Keratinocyte (primary cell): ENCODE measurements around the gene DZIP1L. TPM values are rescaled to one million over a fixed set of nuclear protein-coding genes. Genes with fewer than 3 reads are reported as not detected.
A peak's percentile ranks its signal among the peaks of the same experiment; 100 is the strongest.

ENCODE experiments used
- DNase-seq: peaks from one replicate; pipeline ENCODE4 v3.0.0-alpha.2; 2011; ENCODE audit warnings: low read depth, missing footprints, low spot score
- FAIRE-seq: peaks from 2 replicates; lab custom pipeline; 2011; peaks lifted over from hg19 to GRCh38; lab: Jason Lieb, UNC
- H2AFZ ChIP-seq: 2 replicates; pipeline ENCODE4 v1.6.0; 2012; ENCODE audit warnings: low read length, control low read depth, inconsistent platforms; ENCODE audit not compliant: control insufficient read depth
- H3K27ac ChIP-seq: 2 replicates; pipeline ENCODE4 v1.5.1; 2011; ENCODE audit warnings: low read length; ENCODE audit not compliant: control insufficient read depth, insufficient read depth
- H3K27me3 ChIP-seq: 3 replicates; pipeline ENCODE4 v1.6.0; 2011; ENCODE audit warnings: low read length; ENCODE audit not compliant: control insufficient read depth, insufficient read depth; ENCODE audit errors: extremely low read depth
- H3K36me3 ChIP-seq, 2 experiments: 2 replicates in 1 of 2; 3 replicates in 1 of 2; pipeline ENCODE4 v1.5.1; 2011; ENCODE audit warnings: low read length in 2 of 2, mild to moderate bottlenecking in 1 of 2; ENCODE audit not compliant: control insufficient read depth in 2 of 2, insufficient read depth in 2 of 2; ENCODE audit errors: extremely low read depth in 1 of 2
- H3K4me1 ChIP-seq: 3 replicates; pipeline ENCODE4 v1.5.1; 2011; ENCODE audit warnings: low read length; ENCODE audit not compliant: control insufficient read depth, insufficient read depth; ENCODE audit errors: extremely low read depth
- H3K4me2 ChIP-seq: 3 replicates; pipeline ENCODE4 v1.6.0; 2011; ENCODE audit warnings: low read depth, low read length; ENCODE audit not compliant: control insufficient read depth, insufficient read depth; ENCODE audit errors: extremely low read depth
- H3K4me3 ChIP-seq, 3 experiments: fragments of 200-600 bp in 1 of 3; sonication (generic) in 1 of 3; 2 replicates in 2 of 3; 3 replicates in 1 of 3; pipeline ENCODE4 v1.5.1; 2011 to 2016; ENCODE audit warnings: low read length in 3 of 3, mild to moderate bottlenecking in 3 of 3, control low read depth in 2 of 3, inconsistent platforms in 1 of 3, low read depth in 1 of 3, mixed read lengths in 1 of 3, mixed run types in 1 of 3, moderate library complexity in 1 of 3; ENCODE audit not compliant: control insufficient read depth in 2 of 3, insufficient read depth in 2 of 3; ENCODE audit errors: extremely low read depth in 1 of 3
- H3K79me2 ChIP-seq: 2 replicates; pipeline ENCODE4 v1.6.0; 2012; ENCODE audit warnings: low read length; ENCODE audit not compliant: control insufficient read depth, insufficient read depth
- H3K9ac ChIP-seq: 3 replicates; pipeline ENCODE4 v1.6.0; 2011; ENCODE audit warnings: low read length; ENCODE audit not compliant: control insufficient read depth, insufficient read depth; ENCODE audit errors: extremely low read depth
- H3K9me1 ChIP-seq: 3 replicates; pipeline ENCODE4 v1.6.0; 2011; ENCODE audit warnings: low read length; ENCODE audit not compliant: control insufficient read depth, insufficient read depth; ENCODE audit errors: extremely low read depth
- H3K9me3 ChIP-seq: 2 replicates; pipeline ENCODE4 v1.5.1; 2012; ENCODE audit warnings: low read depth, low read length; ENCODE audit not compliant: control insufficient read depth
- H4K20me1 ChIP-seq: 3 replicates; pipeline ENCODE4 v1.6.0; 2011; ENCODE audit warnings: low read length; ENCODE audit not compliant: control insufficient read depth, insufficient read depth; ENCODE audit errors: extremely low read depth
- CTCF ChIP-seq, 3 experiments: IDR thresholded peaks in 1 of 3; conservative IDR thresholded peaks in 1 of 3; optimal IDR thresholded peaks in 1 of 3; 2 replicates in 2 of 3; 3 replicates in 1 of 3; pipeline versions ENCODE3 to v1.5.1; 2011; ENCODE audit warnings: low read length in 3 of 3, mild to moderate bottlenecking in 3 of 3, moderate library complexity in 2 of 3, control low read depth in 1 of 3, inconsistent platforms in 1 of 3; ENCODE audit not compliant: insufficient read depth in 2 of 3; ENCODE audit errors: extremely low read depth in 1 of 3
- EZH2 ChIP-seq: IDR thresholded peaks from one replicate; pipeline ENCODE4 v1.6.1; 2012; ENCODE audit warnings: inconsistent platforms, mild to moderate bottlenecking, low read length, moderate library complexity
- dilution Hi-C: fragments of 300-500 bp; cut with MboI; formaldehyde crosslinking; loops from one replicate; pipeline ENCODE4 v1.7.0; 2020; ENCODE audit warnings: low sequenced_read_pairs; ENCODE audit not compliant: extremely low pct_ligation_motif_present
- polyA plus RNA-seq, 5 experiments: library from polyadenylated mRNA; depleted of rRNA in 3 of 5; stranded (reverse) in 3 of 5; stranded (forward) in 1 of 5; unstranded in 1 of 5; fragments of >200 nt; gene quantifications; 1 replicate in 1 of 5; 2 replicates in 3 of 5; 3 replicates in 1 of 5; pipeline versions ENCODE4 v1.2.1 to v1.2.3, GENCODE V29; 2011 to 2012; ENCODE audit warnings: missing spikeins in 2 of 5, low read depth in 1 of 5, low replicate concordance in 1 of 5

DZIP1L gene
- polyA plus RNA-seq, 1 donor (not counting 4 experiments of a cell fraction or from before 2014, with no cell fraction given): 1.7 TPM

- TF ChIP-seq EZH2: no peak
- TF ChIP-seq CTCF (optimal IDR thresholded peaks at IDR 0.05 in 1 of 3, IDR thresholded peaks at IDR 0.05 in 1 of 3, conservative IDR thresholded peaks at IDR 0.05 in 1 of 3; ENCODE audit: extremely low read depth in 1 of 3, insufficient read depth in 2 of 3, low read length in 3 of 3): no peak
- H3K27me3 ChIP-seq: no peaks in the 10 kb centered on the region
- H3K4me3 ChIP-seq: no peak overlapping the region
- FAIRE-seq: peak; percentile 86
- H3K4me1 ChIP-seq: peaks cover 28% of the 10 kb centered on the region
- no peaks in the 10 kb centered on the region for H3K9me1 ChIP-seq
- H3K9ac ChIP-seq: no peak overlapping the region
- no peak overlapping the region for H2AFZ ChIP-seq
- no peaks in the 10 kb centered on the region for H4K20me1 ChIP-seq
- no peaks in the 10 kb centered on the region for H3K79me2 ChIP-seq
- DNase-seq: no peak
- H3K9me3 ChIP-seq: no peaks in the 10 kb centered on the region
- H3K36me3 ChIP-seq: no peaks in the 10 kb centered on the region
- dilution Hi-C loops: no loop called here
- H3K27ac ChIP-seq: no peak overlapping the region
- no peak overlapping the region for H3K4me2 ChIP-seq
Observed at GRCh38 chr3:138042043-138042442, 73.4 kb downstream of the DZIP1L start.

- no peak overlapping the region for H3K4me2 ChIP-seq
- H3K79me2 ChIP-seq: no peaks in the 10 kb centered on the region
- H3K9ac ChIP-seq: no peak overlapping the region
- DNase-seq: no peak
- TF ChIP-seq CTCF (optimal IDR thresholded peaks at IDR 0.05 in 1 of 3, IDR thresholded peaks at IDR 0.05 in 1 of 3, conservative IDR thresholded peaks at IDR 0.05 in 1 of 3; ENCODE audit: extremely low read depth in 1 of 3, insufficient read depth in 2 of 3, low read length in 3 of 3) (no peak), EZH2 (no peak)
- dilution Hi-C loops: no loop called here
- H3K9me1 ChIP-seq: no peaks in the 10 kb centered on the region
- no peak overlapping the region for H3K4me3 ChIP-seq
- peaks cover 23% of the 10 kb centered on the region for H3K4me1 ChIP-seq
- H4K20me1 ChIP-seq: no peaks in the 10 kb centered on the region
- H3K27me3 ChIP-seq: no peaks in the 10 kb centered on the region
- FAIRE-seq: no peak
- no peaks in the 10 kb centered on the region for H3K9me3 ChIP-seq
- H2AFZ ChIP-seq: no peak overlapping the region
- no peak overlapping the region for H3K27ac ChIP-seq
- H3K36me3 ChIP-seq: no peaks in the 10 kb centered on the region
Observed at GRCh38 chr3:138038725-138039462, 76.5 kb downstream of the DZIP1L start.
